HG02973 (cell line): ENCODE results near the gene BICDL2.

Experiments used
- ATAC-seq: cut with Tn5 transposase; IDR thresholded peaks from one replicate; pipeline ENCODE4 v1.9.1; 2021; ENCODE audit warnings: moderate library complexity; ENCODE audit not compliant: unreplicated experiment

BICDL2 gene

GRCh38 chr16:3026003-3026378, 10.8 kb downstream of the BICDL2 start:
- no peak for ATAC-seq

- ATAC-seq = no peak
These were observed 11.4 kb downstream of the BICDL2 start for GRCh38 chr16:3025032-3026002.

- peak; percentile 52 for ATAC-seq
These were observed 12.9 kb downstream of the BICDL2 start, which contains the start of the genes HCFC1R1 and THOC6 for GRCh38 chr16:3023669-3024478. TSS of gene HCFC1R1 (minus strand) at chr16:3023942. CDS start at chr16:3023941, 1 bp downstream. TSS of gene THOC6 (plus strand) at chr16:3024035. CDS start at chr16:3024327, 292 bp downstream.

- ATAC-seq = no peak
These were observed 13.4 kb downstream of the BICDL2 start for GRCh38 chr16:3023415-3023668.

- ATAC-seq = no peak
These were observed 13.9 kb downstream of the BICDL2 start for GRCh38 chr16:3022684-3023414.

- ATAC-seq = no peak
These were observed 14.5 kb downstream of the BICDL2 start for GRCh38 chr16:3022208-3022683.

GRCh38 chr16:3021449-3022207, 15.1 kb downstream of the BICDL2 start:
- ATAC-seq = no peak

GRCh38 chr16:3020604-3021448, 15.9 kb downstream of the BICDL2 start:
- ATAC-seq = no peak

- ATAC-seq = no peak
These were observed 16.5 kb downstream of the BICDL2 start, which contains the start of gene TNFRSF12A for GRCh38 chr16:3020247-3020603. TSS of gene TNFRSF12A (plus strand) at chr16:3020368. CDS start at chr16:3020398, 30 bp downstream.

- ATAC-seq = no peak
These were observed 17.0 kb downstream of the BICDL2 start for GRCh38 chr16:3019594-3020246.

GRCh38 chr16:3017794-3018506, 18.8 kb downstream of the BICDL2 start, which contains the start of gene CLDN6:
TSS of gene CLDN6 (minus strand) at chr16:3018183. CDS start at chr16:3016021, 2,162 bp downstream.
- no peak for ATAC-seq

- ATAC-seq = no peak
These were observed 19.4 kb downstream of the BICDL2 start for GRCh38 chr16:3017344-3017743.

GRCh38 chr16:3015865-3016521, 20.8 kb downstream of the BICDL2 start:
- ATAC-seq = no peak

GRCh38 chr16:3014971-3015370, 21.8 kb downstream of the BICDL2 start:
- ATAC-seq = no peak

- no peak for ATAC-seq
These were observed 22.6 kb downstream of the BICDL2 start for GRCh38 chr16:3013998-3014690.

GRCh38 chr16:3013491-3013951, 23.2 kb downstream of the BICDL2 start:
- ATAC-seq = no peak
